Pancreas (tissue), 10 donors: Measurements from ENCODE around the gene RXFP2. TPM values are rescaled to one million over a fixed set of nuclear protein-coding genes. Genes with fewer than 3 reads are reported as not detected.

Source experiments
- ATAC-seq, 4 donors: fragments of 200-7000 bp; cut with Tn5 transposase; one replicate each; pipeline versions ENCODE4 v1.8.0 to v1.9.1; 2020; ENCODE audit warnings: mild to moderate bottlenecking in 4 of 4, moderate library complexity in 4 of 4
- DNase-seq, 6 donors: peaks; one replicate each; pipeline ENCODE4 v3.0.0-alpha.2; 2020
- FAIRE-seq: peaks from 2 replicates; lab custom pipeline; 2012; peaks lifted over from hg19 to GRCh38; lab: Jason Lieb, UNC
- H3K27ac ChIP-seq, 4 donors: fragments of 200-600 bp; sonication (generic); 1 replicate in 3 of 4; 2 replicates in 1 of 4; pipeline versions ENCODE4 v1.5.0 to v1.8.0; 2020
- H3K27me3 ChIP-seq, 4 donors: fragments of 200-600 bp; one replicate each; pipeline ENCODE4 v1.8.0; 2021
- H3K36me3 ChIP-seq, 3 donors: fragments of 200-600 bp; sonication (generic) in 1 of 3; one replicate each; pipeline versions ENCODE4 v1.5.0 to v1.8.0; 2020 to 2021
- H3K4me1 ChIP-seq, 3 donors: fragments of 200-600 bp; one replicate each; pipeline ENCODE4 v1.8.0; 2021
- H3K4me3 ChIP-seq, 4 donors: fragments of 200-600 bp; sonication (generic) in 2 of 4; one replicate each; pipeline versions ENCODE4 v1.5.0 to v1.8.0; 2020 to 2021
- H3K9me3 ChIP-seq, 4 donors: fragments of 200-600 bp; one replicate each; pipeline ENCODE4 v1.8.0; 2021
- WGBS, 2 donors: extraction: QIAGEN DNeasy Blood & Tissue Kit; methylation state at CpG; one replicate each; pipeline ENCODE4 v1.1.7; 2013; 5-methylcytosine and 5-hydroxymethylcytosine counted together
- intact Hi-C, 3 donors: fragments of 100-400 bp; cut with DNase I; formaldehyde crosslinking; loops; one replicate each; pipeline versions ENCODE4 v1.11.1 to v1.14.2; 2022
- polyA plus RNA-seq, 2 donors: library from polyadenylated mRNA; stranded (reverse); fragments of 200-250 nt; gene quantifications; one replicate each; pipeline ENCODE4 v1.2.3, GENCODE V29; 2013
- total RNA-seq, 6 donors: library from RNA; stranded (reverse); fragmentation: NEBNext Ultra II Directional in 4 of 6; extraction: Animal tissue kit (Norgen Biotek cat#: 25700) in 4 of 6; gene quantifications; one replicate each; pipeline versions ENCODE4 v1.2.1 to v1.2.4, GENCODE V29; 2021 to 2023
- TF ChIP-seq, protein P1 (sequence below), 4 donors: fragments of 200-600 bp; sonication (generic) in 3 of 4; IDR thresholded peaks; one replicate each; pipeline versions ENCODE4 v1.5.0 to v1.8.0; 2021; ENCODE audit warnings: antibody characterized with exemption in 4 of 4
- donor health status: healthy with polysubstance abuse.
- donor health status: DM: no; HTN: no; CAD: no; lungs with moderate emphysema.
- donor health status: DM: no; HTN: no; CAD: no.
- donor health status: control.
- donor health status: control.
- donor health status: Bipolar disorder and iron deficiency.
- donor health status: DM: yes; HTN: yes; CAD: no.
- donor health status: DM: no; HTN: no; CAD: no.
- donor health status: DM: no; HTN: no; CAD: no.
- donor health status: DM: yes; HTN: yes; CAD: no.

Gene RXFP2
- total and polyA plus RNA-seq, 8 donors = 0.02 TPM; not detected in 7

DNA sequence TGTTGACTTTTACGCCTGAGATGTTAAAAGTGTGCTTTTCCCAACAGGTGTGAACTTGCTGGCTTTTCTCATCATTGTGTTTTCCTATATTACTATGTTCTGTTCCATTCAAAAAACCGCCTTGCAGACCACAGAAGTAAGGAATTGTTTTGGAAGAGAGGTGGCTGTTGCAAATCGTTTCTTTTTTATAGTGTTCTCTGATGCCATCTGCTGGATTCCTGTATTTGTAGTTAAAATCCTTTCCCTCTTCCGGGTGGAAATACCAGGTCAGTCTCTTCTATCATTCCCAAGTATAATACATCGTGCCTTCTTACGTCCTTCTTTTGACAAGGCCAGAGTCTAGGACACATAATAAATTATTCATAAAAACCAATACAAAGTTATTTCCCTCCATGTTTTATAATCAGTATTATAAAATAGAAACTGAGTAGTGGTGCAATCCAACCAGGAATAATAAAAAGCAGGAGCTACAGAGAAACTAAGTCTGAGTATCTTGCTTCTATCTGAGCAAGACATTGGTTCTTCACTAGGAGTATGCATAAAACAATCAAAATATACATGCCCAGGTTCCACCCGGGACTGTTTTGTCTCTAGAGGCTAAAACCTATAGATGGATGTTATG, 57.9 kb downstream of the RXFP2 start:
- no peaks in the 10 kb centered on the region for H3K36me3 ChIP-seq
- H3K4me1 ChIP-seq = no peaks in the 10 kb centered on the region
- ATAC-seq (peak; percentile 48 to 75 (median 71)), FAIRE-seq (peak; percentile 63), DNase-seq (no peak)
- WGBS, 2 donors = 15 to 18% methylated on average over 7 of the region's 7 CpGs
- TF ChIP-seq, protein P1, sequence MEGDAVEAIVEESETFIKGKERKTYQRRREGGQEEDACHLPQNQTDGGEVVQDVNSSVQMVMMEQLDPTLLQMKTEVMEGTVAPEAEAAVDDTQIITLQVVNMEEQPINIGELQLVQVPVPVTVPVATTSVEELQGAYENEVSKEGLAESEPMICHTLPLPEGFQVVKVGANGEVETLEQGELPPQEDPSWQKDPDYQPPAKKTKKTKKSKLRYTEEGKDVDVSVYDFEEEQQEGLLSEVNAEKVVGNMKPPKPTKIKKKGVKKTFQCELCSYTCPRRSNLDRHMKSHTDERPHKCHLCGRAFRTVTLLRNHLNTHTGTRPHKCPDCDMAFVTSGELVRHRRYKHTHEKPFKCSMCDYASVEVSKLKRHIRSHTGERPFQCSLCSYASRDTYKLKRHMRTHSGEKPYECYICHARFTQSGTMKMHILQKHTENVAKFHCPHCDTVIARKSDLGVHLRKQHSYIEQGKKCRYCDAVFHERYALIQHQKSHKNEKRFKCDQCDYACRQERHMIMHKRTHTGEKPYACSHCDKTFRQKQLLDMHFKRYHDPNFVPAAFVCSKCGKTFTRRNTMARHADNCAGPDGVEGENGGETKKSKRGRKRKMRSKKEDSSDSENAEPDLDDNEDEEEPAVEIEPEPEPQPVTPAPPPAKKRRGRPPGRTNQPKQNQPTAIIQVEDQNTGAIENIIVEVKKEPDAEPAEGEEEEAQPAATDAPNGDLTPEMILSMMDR (IDR thresholded peaks at IDR 0.05) = peak in 2 of 4 donors; percentile 10 to 11
- no peaks in the 10 kb centered on the region for H3K27me3 ChIP-seq
- intact Hi-C loops = no loop called here
- H3K27ac ChIP-seq = no peak overlapping the region
- H3K9me3 ChIP-seq = no peaks in the 10 kb centered on the region
- no peak overlapping the region for H3K4me3 ChIP-seq

DNA sequence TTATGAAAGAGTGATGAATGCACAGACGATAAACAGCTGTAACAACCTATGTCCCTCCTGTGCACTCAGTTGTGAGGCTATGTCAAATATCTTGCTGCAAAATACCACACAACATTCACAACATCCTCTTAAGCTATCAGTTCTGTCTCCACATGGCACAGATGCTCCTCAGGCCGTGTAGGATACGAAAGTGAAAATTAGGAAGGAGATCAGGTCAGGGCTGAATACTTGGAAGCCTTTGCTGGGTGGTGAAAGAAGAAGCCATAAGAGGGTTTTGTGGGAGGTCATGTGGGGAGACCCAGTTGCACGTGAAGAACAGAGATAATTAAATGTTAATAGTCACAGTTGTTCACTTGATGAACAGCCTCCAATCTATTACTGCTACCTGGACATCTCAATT, 58.9 kb downstream of the RXFP2 start:
- Histone ChIP-seq H3K4me1 (no peaks in the 10 kb centered on the region), H3K9me3 (no peaks in the 10 kb centered on the region), H3K36me3 (no peaks in the 10 kb centered on the region), H3K27me3 (no peaks in the 10 kb centered on the region), H3K27ac (no peak overlapping the region), H3K4me3 (no peak overlapping the region)
- FAIRE-seq (no peak), DNase-seq (no peak), ATAC-seq (no peak)
- 58 to 73% methylated on average over 4 of the region's 4 CpGs for WGBS, 2 donors
- TF ChIP-seq, protein P1 (IDR thresholded peaks at IDR 0.05) = no peak
- intact Hi-C loops = no loop called here

DNA sequence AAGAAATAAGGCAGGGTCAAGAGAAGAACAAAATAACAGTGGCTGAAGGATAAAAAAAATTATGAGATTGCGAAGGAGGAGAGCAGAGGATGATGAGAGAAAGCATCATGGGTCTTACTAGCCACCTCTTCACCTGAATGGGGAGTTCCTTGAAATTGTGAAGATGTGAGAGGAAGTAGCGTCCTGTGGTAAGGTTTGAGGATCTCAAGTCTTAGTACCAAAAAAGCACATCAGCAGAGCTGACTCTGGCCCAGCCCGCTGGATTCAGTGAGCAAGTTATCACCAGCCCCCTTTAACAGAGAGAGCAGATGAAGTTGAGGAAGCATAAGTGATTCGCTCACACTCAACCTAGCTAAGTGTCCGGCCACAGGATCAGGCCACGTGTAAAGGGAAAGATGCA, 61.8 kb downstream of the RXFP2 start:
- no peak for ATAC-seq
- no peaks in the 10 kb centered on the region for H3K27me3 ChIP-seq
- no peak overlapping the region for H3K4me3 ChIP-seq
- H3K36me3 ChIP-seq = no peaks in the 10 kb centered on the region
- TF ChIP-seq, protein P1 (IDR thresholded peaks at IDR 0.05) = no peak
- H3K4me1 ChIP-seq = no peaks in the 10 kb centered on the region
- intact Hi-C loops = no loop called here
- no peak for DNase-seq
- WGBS, 2 donors = 61 to 77% methylated on average over 6 of the region's 6 CpGs
- no peak for FAIRE-seq
- no peaks in the 10 kb centered on the region for H3K9me3 ChIP-seq
- no peak overlapping the region for H3K27ac ChIP-seq

DNA sequence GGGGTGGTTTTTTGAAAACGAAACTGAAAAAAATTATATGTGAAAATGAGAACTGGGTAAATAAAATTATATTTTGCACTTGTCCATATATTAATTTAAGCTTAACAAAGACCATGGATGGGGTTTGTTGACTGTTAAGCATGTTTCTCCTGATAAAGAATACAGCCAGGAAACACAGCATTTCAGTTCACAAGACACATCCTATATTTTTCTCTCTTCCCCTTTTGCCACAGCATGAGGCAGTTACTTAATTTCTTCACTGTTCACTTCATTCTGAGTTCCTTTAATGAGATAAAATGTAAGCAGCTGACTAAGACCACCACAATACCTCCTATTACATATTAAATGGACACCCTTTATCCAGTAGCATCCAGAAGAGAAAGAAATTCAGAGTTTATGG, 64.0 kb downstream of the RXFP2 start:
- TF ChIP-seq, protein P1 (IDR thresholded peaks at IDR 0.05) = no peak
- H3K27ac ChIP-seq = no peak overlapping the region
- H3K9me3 ChIP-seq = no peaks in the 10 kb centered on the region
- no peak for ATAC-seq
- no peaks in the 10 kb centered on the region for H3K4me1 ChIP-seq
- DNase-seq = no peak
- no peak overlapping the region for H3K4me3 ChIP-seq
- no peaks in the 10 kb centered on the region for H3K27me3 ChIP-seq
- WGBS, 2 donors = 46 to 72% methylated on average over 1 of the region's 1 CpG
- H3K36me3 ChIP-seq = no peaks in the 10 kb centered on the region
- intact Hi-C loops = no loop called here
- no peak for FAIRE-seq

DNA sequence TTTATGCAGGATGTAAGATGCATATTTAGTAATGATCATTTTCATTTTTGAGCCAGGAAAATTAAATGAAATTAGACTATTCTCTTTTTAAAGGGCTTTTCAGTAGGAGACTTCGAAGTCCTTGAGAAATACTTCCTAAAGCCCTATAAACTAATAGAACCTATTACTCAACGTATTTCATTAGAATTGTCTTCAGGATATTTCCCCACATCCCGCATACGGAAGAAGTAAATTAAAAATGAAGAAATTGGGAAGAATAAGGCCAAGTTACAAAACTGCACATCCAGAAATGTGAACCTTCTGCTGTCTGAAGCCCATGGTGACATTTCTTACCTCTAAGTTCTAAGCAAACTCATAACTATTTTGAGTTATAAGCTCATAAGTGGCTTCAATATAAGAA, 66.5 kb downstream of the RXFP2 start:
- WGBS, 2 donors = 79 to 92% methylated on average over 4 of the region's 4 CpGs
- ATAC-seq = no peak
- H3K27me3 ChIP-seq = no peaks in the 10 kb centered on the region

More for the DNA sequence above, 66.5 kb downstream of the RXFP2 start:
- TF ChIP-seq, protein P1 (IDR thresholded peaks at IDR 0.05) = no peak
- FAIRE-seq = no peak
- Histone ChIP-seq H3K4me3 (no peak overlapping the region), H3K4me1 (no peaks in the 10 kb centered on the region), H3K27ac (no peak overlapping the region), H3K9me3 (no peaks in the 10 kb centered on the region), H3K36me3 (no peaks in the 10 kb centered on the region)
- no peak for DNase-seq
- intact Hi-C loops = no loop called here
